ENCODE results near the gene SPTBN5.

DNA sequence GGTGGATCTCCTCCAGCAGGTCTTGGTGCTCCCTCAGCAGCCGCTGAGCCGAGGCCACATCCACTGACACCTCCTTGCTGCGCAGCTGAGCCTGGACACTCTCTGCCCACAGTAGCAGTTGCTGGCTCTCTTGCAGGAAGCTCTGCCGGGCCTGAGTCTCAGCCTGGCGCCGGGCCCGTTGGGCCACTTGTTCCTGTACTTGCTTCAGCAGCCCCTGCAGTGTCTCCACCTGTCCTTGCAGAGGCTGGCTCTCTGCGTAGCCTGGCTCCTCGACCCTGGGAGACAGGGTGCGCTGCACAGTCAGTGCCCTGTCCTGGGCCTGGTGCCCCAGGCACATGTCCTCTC is 15.5 kb downstream of the SPTBN5 start:
- TF ChIP-seq POLR2AphosphoS5 (IDR thresholded peaks at IDR 0.05; ENCODE audit: low read depth, low read length), result no peak
- TF ChIP-seq, protein P1, sequence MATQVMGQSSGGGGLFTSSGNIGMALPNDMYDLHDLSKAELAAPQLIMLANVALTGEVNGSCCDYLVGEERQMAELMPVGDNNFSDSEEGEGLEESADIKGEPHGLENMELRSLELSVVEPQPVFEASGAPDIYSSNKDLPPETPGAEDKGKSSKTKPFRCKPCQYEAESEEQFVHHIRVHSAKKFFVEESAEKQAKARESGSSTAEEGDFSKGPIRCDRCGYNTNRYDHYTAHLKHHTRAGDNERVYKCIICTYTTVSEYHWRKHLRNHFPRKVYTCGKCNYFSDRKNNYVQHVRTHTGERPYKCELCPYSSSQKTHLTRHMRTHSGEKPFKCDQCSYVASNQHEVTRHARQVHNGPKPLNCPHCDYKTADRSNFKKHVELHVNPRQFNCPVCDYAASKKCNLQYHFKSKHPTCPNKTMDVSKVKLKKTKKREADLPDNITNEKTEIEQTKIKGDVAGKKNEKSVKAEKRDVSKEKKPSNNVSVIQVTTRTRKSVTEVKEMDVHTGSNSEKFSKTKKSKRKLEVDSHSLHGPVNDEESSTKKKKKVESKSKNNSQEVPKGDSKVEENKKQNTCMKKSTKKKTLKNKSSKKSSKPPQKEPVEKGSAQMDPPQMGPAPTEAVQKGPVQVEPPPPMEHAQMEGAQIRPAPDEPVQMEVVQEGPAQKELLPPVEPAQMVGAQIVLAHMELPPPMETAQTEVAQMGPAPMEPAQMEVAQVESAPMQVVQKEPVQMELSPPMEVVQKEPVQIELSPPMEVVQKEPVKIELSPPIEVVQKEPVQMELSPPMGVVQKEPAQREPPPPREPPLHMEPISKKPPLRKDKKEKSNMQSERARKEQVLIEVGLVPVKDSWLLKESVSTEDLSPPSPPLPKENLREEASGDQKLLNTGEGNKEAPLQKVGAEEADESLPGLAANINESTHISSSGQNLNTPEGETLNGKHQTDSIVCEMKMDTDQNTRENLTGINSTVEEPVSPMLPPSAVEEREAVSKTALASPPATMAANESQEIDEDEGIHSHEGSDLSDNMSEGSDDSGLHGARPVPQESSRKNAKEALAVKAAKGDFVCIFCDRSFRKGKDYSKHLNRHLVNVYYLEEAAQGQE (IDR thresholded peaks at IDR 0.05; ENCODE audit: insufficient read depth in 1 of 2, low read depth in 2 of 2, low read length in 2 of 2), result no peak
- no peak for TF ChIP-seq SIN3A (IDR thresholded peaks at IDR 0.05; ENCODE audit: borderline replicate concordance, insufficient read depth, low read length)
- no peak for TF ChIP-seq TAF1 (IDR thresholded peaks at IDR 0.05; ENCODE audit: borderline replicate concordance, insufficient read depth, low read length)
